ENCODE measurements around the gene MLXIP.
"Not testable (repeated sequence)": the region's sequence is repeated elsewhere in the genome, so short reads cannot be mapped to it uniquely, and the experiment has no call there.

MLXIP gene, protein sequence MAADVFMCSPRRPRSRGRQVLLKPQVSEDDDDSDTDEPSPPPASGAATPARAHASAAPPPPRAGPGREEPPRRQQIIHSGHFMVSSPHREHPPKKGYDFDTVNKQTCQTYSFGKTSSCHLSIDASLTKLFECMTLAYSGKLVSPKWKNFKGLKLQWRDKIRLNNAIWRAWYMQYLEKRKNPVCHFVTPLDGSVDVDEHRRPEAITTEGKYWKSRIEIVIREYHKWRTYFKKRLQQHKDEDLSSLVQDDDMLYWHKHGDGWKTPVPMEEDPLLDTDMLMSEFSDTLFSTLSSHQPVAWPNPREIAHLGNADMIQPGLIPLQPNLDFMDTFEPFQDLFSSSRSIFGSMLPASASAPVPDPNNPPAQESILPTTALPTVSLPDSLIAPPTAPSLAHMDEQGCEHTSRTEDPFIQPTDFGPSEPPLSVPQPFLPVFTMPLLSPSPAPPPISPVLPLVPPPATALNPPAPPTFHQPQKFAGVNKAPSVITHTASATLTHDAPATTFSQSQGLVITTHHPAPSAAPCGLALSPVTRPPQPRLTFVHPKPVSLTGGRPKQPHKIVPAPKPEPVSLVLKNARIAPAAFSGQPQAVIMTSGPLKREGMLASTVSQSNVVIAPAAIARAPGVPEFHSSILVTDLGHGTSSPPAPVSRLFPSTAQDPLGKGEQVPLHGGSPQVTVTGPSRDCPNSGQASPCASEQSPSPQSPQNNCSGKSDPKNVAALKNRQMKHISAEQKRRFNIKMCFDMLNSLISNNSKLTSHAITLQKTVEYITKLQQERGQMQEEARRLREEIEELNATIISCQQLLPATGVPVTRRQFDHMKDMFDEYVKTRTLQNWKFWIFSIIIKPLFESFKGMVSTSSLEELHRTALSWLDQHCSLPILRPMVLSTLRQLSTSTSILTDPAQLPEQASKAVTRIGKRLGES

DNA sequence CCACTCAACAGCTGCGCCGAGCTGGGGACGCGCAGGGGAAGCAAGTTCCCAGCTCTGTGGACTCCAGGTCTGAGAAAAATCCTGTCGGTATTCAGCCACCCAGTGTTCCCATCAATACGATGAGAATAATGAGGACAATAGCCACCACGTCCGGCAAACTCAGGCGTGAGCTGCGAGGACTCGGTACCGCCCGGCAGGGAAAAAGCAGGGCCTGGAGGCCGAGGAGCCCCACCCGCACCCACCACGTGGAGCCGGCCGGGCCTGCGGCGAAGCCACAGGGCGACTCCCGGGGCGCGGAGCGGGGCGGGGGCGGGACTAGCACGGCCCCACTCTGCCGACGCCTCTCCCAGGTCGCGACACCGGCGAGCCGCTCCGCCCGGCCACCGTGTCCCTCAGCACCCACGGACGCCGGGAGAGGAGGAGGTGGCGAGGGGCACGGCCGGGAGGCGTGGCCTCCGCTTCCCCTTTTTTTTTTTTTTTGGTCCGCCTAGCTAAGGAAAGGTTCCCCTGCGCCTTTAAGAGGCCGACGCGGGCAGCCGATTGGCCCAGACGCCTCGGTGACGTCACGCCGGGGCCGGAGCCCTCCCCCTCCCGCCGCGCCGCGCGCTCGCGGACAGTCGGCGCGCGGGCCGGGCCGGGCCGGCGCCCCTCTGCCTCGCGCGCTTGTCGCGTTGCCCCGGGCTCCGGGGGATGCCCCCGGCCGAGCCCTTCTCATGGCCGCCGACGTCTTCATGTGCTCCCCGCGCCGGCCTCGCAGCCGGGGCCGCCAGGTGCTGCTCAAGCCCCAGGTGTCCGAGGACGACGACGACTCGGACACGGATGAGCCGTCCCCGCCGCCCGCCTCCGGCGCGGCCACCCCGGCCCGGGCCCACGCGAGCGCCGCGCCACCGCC, at the start of gene MLXIP:
Gene MLXIP, plus strand, starts transcription at position 616 of the 892 bp plus-strand sequence. Its CDS starts 98 bp downstream, at position 714.
- peak; percentile 93 for DNase-seq

DNA sequence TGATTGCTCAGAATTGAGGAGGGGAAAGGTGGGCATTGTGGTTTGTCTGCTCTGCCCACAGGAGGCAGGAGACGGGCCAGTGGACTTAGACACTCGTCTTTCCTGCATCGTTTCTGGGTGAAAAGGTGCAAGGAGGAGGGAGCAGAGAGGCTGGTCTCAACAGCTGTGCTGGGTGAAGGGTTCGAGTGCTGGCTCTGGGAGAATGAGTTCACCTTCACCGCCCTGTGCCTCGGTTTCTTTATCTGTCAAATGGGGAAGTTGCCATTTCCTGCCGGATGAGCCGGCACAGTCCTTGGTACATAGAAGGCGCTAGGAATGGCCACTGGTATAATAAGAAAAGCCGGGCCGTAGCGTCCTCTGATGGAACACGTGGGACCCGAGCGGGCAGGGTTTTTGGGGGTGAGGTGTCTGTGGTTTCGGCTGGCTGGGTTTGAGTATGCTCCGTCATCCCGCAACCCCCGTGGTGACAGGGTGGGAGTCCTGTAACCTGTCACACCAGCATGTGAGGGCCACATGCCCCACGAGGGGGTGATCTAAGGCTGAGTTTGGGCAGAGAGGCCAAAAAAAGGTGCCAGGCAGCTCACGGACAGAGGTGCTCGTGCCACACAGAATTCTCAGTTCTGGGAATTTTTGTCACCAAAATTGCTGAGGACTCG, 49.5 kb upstream of the MLXIP start:
- peak; percentile 79 for DNase-seq

DNA sequence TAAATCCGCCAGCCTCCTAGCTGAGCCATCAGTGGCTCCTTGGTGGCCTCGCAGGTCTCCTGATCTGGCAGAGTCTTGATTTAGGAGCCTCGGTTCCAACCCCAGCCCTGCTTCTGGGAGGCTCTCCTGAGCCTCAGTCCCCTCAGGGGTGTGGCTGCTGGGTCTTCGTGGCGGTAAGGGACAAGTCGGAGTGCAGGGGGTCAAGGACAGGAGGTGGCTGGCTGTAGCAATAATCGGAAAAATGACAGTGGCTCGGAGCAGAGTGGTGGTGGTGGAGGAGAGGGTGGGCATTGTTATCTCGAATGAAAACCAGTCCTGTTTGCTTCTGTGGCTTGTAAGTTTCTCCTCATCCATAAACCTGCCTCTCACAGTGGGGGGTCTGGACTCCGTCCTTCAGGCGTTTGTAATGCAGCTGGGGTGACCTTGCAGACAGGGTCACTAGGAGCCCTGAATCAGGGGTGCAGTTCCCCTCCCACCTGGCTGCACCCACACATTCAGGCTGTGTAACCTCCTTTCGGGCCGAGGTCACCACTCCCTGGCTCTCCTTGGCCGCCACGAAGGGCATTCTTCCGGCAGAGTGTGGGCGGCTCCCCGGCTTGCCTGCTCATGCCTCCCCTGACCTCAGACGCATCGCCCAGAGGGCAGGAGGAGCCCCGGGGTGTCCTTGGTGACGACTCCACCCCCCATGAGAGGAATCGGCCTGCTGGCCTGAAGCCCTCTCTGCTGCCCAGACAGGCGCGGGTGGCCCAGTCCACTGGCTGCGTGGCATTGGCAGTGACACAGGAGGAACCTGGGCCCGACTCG, 48.7 kb upstream of the MLXIP start:
- DNase-seq: no peak

DNA sequence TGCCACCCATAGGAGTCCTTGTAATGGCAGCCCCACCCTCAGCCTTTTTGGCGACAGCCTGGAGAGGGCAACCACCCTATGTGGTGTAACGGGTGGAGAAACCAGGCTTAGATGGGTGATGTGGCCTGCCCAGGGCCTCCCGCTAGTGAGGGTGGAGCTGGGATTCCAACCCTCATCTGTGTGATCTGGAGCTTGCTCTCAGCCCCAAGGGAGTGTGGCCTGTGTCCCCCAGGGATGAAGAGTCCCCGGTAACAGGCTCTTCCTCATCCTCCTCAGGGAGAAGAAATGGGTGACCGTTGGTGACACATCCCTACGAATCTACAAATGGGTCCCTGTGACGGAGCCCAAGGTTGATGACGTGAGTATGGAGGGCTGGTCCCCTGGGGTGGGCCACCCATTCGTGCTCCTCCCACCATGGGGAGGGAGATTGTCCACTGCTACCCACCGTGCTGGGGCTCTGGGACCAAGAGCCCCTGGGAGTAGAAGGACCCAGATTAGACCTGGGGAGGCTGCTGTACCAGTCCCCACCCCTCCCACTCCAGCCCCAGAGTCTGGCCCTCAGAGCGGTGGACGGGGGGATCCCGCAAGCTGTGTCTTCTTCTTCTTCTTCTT, 48.0 kb upstream of the MLXIP start:
- DNase-seq: no peak

GRCh38 chr12:122031342-122032216, 47.0 kb upstream of the MLXIP start:
- DNase-seq: peak; percentile 86

- no peak for DNase-seq
Observed at GRCh38 chr12:122032580-122032979, 46.0 kb upstream of the MLXIP start.

GRCh38 chr12:122035292-122035691, 43.3 kb upstream of the MLXIP start:
- DNase-seq: no peak

DNA sequence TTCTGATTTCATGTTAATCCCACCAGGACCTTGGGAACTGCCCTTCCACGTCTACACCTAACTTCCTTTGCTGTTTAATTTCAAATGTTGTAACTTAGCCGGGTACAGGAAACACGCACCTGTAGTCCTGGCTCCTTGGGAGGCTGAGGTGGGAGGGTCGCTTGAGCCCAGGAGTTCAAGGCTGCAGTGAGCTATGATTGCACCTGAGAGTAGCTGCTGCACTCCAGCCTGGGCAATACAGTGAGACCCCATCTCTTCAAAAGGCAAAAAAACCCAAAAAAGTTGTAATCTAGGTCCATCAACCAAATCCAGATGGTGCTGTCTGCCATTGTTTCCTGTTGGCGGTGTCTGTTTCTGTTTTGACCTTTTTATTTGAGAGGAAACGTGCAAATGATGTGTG, 42.4 kb upstream of the MLXIP start:
- DNase-seq: no peak

- no peak for DNase-seq
Observed at GRCh38 chr12:122040579-122041386, 37.8 kb upstream of the MLXIP start.

DNA sequence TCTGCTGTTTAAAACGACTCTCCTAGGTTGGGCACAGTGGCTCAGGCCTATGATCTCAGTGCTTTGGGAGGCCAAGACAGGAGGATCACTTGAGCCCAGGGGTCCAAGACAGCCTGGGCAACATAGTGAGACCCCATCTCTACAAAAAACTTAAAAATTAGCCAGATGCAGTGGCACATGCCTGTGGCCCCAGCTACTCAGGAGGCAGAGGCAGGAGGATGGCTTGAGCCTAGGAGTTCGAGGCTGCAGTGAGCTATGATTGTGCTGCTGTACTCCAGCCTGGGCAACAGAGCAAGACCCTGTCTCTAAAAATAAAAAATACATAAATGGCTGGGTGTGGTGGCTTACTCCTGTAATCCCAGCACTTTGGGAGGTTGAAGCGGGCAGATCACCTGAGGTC, 37.1 kb upstream of the MLXIP start:
- DNase-seq: not testable (repeated sequence)

DNA sequence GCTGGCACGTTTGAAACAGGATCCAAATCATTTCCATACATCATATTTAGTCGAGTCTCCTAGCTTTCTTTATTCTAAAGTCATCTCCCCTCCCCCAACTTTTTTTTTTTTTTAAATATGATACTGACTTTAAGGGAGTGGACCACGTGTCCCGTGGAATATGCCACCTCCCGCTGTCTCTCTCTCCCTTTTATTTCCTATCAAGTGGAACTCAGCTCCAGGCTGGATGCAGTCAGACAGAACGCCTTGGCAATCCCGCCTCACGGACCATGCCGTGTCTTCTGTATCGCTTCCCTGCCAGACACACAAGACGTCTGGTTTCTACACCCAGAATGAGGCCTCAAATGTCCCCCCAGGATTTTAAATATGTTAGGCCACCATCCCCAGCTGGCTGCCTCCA, 35.6 kb upstream of the MLXIP start:
- DNase-seq: no peak

GRCh38 chr12:122043476-122043875, 35.1 kb upstream of the MLXIP start:
- no peak for DNase-seq

DNA sequence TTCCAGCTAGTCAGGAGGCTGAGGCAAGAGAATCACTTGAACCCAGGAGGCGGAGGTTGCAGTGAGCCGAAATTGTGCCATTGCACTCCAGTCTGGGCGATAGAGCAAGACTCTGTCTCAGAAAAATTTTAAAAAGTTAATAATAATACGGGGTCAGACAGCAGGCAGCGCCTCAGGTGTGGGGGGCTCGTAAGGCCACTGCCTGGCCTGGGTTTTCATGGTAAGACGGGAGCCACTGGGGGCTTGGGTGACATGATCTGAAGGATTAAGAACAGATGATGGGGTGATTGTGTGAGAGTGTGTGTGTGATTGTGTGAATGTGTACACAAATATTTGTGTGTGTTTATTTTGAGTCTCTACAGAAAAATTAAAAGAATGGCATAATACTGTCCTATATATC, 33.3 kb upstream of the MLXIP start:
- no peak for DNase-seq

- DNase-seq: no peak
Observed at GRCh38 chr12:122046145-122046544, 32.4 kb upstream of the MLXIP start.

- no peak for DNase-seq
Observed at GRCh38 chr12:122048151-122048550, 30.4 kb upstream of the MLXIP start.

GRCh38 chr12:122049827-122050226, 28.7 kb upstream of the MLXIP start:
- no peak for DNase-seq

DNA sequence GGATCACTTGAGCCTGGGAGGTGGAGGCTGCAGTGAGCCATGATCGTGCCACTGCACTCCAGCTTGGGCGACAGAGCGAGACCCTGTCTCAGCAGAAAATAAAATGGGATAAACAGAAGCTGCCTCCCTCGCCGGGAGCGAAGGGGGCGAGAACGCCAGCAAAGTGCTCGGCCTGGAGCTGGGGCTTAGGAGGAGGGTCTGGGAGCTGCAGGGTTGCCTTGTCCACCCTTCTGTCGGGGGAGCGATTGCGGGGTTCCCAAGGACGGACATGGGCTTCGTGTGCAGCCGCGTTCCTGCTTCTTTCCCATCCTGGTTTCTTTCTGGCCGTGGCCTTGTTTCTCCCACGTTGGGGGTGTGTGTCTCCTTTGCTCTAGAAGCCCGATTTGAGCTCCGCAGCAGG, 27.9 kb upstream of the MLXIP start:
- no peak for DNase-seq

GRCh38 chr12:122051231-122051876, 27.2 kb upstream of the MLXIP start:
- no peak for DNase-seq
